GM12878 (cell line): Measurements from ENCODE around the gene PAPOLG. TPM values are rescaled to one million over a fixed set of nuclear protein-coding genes. Genes with fewer than 3 reads are reported as not detected.

Experiments
- ATAC-seq: fragments of 200-7000 bp; cut with Tn5 transposase; 3 replicates; pipeline ENCODE4 v1.9.1; 2020; ENCODE audit warnings: mild to moderate bottlenecking, moderate library complexity
- BruUV-seq: library from RNA; stranded (reverse); fragments of 400-500 nt; replicated peaks from 2 replicates; lab custom pipeline; 2021; lab: Mats Ljungman, UMichigan
- CTCF ChIA-PET: fragments of 300-600 bp; sonication (Branson Sonifier 250); formaldehyde crosslinking; extraction: SDS; loops from one replicate; lab custom pipeline; 2021; ENCODE audit warnings: inconsistent platforms; lab: Yijun Ruan, JAX
- POLR2A ChIA-PET: fragments of 350-600 bp; formaldehyde crosslinking; extraction: SDS; loops from one replicate; lab custom pipeline; 2021; ENCODE audit warnings: inconsistent platforms; lab: Charles Lee
- RAD21 ChIA-PET: fragments of 300-600 bp; sonication (Branson Sonifier 250); formaldehyde crosslinking; loops from one replicate; lab custom pipeline; 2023; ENCODE audit warnings: antibody characterized with exemption; ENCODE audit not compliant: unreplicated experiment; lab: Charles Lee
- SMC1A ChIA-PET: fragments of 300-600 bp; sonication (Branson Sonifier 250); formaldehyde crosslinking; loops from one replicate; lab custom pipeline; 2023; ENCODE audit not compliant: unreplicated experiment, uncharacterized antibody; lab: Charles Lee
- DNase-seq: peaks from one replicate; pipeline ENCODE4 v3.0.0-alpha.2; 2011; ENCODE audit warnings: low read depth, low spot score
- FAIRE-seq: peaks from 3 replicates; lab custom pipeline; 2011; peaks lifted over from hg19 to GRCh38; lab: Jason Lieb, UNC
- H2AFZ ChIP-seq: 2 replicates; pipeline ENCODE4 v1.6.0; 2011; ENCODE audit warnings: low read depth, low read length, control low read depth; ENCODE audit not compliant: control insufficient read depth
- H3K27ac ChIP-seq: 2 replicates; pipeline ENCODE4 v1.5.1; 2011; ENCODE audit warnings: control low read depth; ENCODE audit not compliant: control insufficient read depth, insufficient read depth
- H3K27me3 ChIP-seq, 2 experiments: replicated peaks in 1 of 2; 2 replicates each; pipeline versions ENCODE4 v1.6.0 to v1.6.1; 2011; ENCODE audit warnings: low read length in 1 of 2; ENCODE audit not compliant: control insufficient read depth in 2 of 2, insufficient read depth in 2 of 2
- H3K36me3 ChIP-seq, 2 experiments: 2 replicates each; pipeline ENCODE4 v1.5.1; 2011; ENCODE audit warnings: low read length in 1 of 2; ENCODE audit not compliant: control insufficient read depth in 2 of 2, insufficient read depth in 2 of 2
- H3K4me1 ChIP-seq: 2 replicates; pipeline ENCODE4 v1.6.1; 2011; ENCODE audit warnings: mild to moderate bottlenecking, low read length, moderate library complexity, mixed read lengths; ENCODE audit not compliant: control insufficient read depth, insufficient read depth
- H3K4me2 ChIP-seq: 2 replicates; pipeline ENCODE4 v1.6.0; 2011; ENCODE audit warnings: control low read depth; ENCODE audit not compliant: control insufficient read depth, insufficient read depth
- H3K4me3 ChIP-seq: fragments of 200-600 bp; sonication (generic); 2 replicates; pipeline ENCODE4 v1.5.1; 2016
- H3K79me2 ChIP-seq: 2 replicates; pipeline ENCODE4 v1.6.0; 2011; ENCODE audit warnings: low read length; ENCODE audit not compliant: control insufficient read depth, insufficient read depth
- H3K9ac ChIP-seq: 2 replicates; pipeline ENCODE4 v1.8.0; 2011; ENCODE audit warnings: low read length, control low read depth, mixed read lengths; ENCODE audit not compliant: control insufficient read depth, insufficient read depth
- H3K9me3 ChIP-seq: replicated peaks from 3 replicates; pipeline ENCODE4 v1.5.1; 2011; ENCODE audit warnings: mild to moderate bottlenecking, low read length; ENCODE audit not compliant: control insufficient read depth, insufficient read depth
- H4K20me1 ChIP-seq: 2 replicates; pipeline ENCODE4 v1.6.0; 2011; ENCODE audit not compliant: control insufficient read depth, insufficient read depth
- BCL11A ChIP-seq: IDR thresholded peaks from 2 replicates; pipeline ENCODE4 v1.6.1; 2011; ENCODE audit warnings: low read depth, low read length
- CREB1 ChIP-seq: IDR thresholded peaks from 2 replicates; pipeline ENCODE4 v1.6.1; 2012; ENCODE audit warnings: low read depth, mild to moderate bottlenecking, inconsistent platforms
- FOXK2 ChIP-seq: fragments of 450-650 bp; IDR thresholded peaks from 2 replicates; pipeline ENCODE4 v1.6.1; 2017; ENCODE audit warnings: mild to moderate bottlenecking, moderate library complexity
- HDAC6 ChIP-seq: fragments of 200-600 bp; sonication (generic); IDR thresholded peaks from one replicate; pipeline ENCODE4 v1.8.0; 2017; ENCODE audit warnings: antibody characterized with exemption; ENCODE audit not compliant: unreplicated experiment
- MTA2 ChIP-seq: fragments of 450-650 bp; IDR thresholded peaks from 2 replicates; pipeline ENCODE4 v1.6.1; 2016; ENCODE audit warnings: low read depth, mild to moderate bottlenecking, moderate library complexity
- PAX5 ChIP-seq: IDR thresholded peaks from 2 replicates; pipeline ENCODE4 v1.6.1; 2011; ENCODE audit warnings: low read depth, low read length, borderline replicate concordance
- RCOR1 ChIP-seq: conservative IDR thresholded peaks from 2 replicates; pipeline ENCODE4 v1.6.1; 2012; ENCODE audit warnings: low read depth, low read length, improper control_type of control experiment
- SMARCA5 ChIP-seq: fragments of 450-650 bp; IDR thresholded peaks from 2 replicates; pipeline ENCODE4 v1.6.1; 2017; ENCODE audit warnings: mild to moderate bottlenecking
- SRF ChIP-seq, 2 experiments: IDR thresholded peaks; 2 replicates each; pipeline ENCODE4 v1.6.1; 2011; ENCODE audit warnings: low read depth in 2 of 2, low read length in 2 of 2, mild to moderate bottlenecking in 1 of 2, moderate library complexity in 1 of 2
- YBX1 ChIP-seq: fragments of 450-650 bp; IDR thresholded peaks from 2 replicates; pipeline ENCODE4 v1.6.1; 2016; ENCODE audit warnings: antibody characterized with exemption
- ZBTB33 ChIP-seq: fragments of 450-650 bp; IDR thresholded peaks from 2 replicates; pipeline ENCODE4 v1.6.1; 2017; ENCODE audit warnings: mild to moderate bottlenecking
- WGBS: methylation state at CpG from one replicate; pipeline ENCODE4 v1.1.6; 2016; ENCODE audit warnings: low lambda C conversion rate; ENCODE audit not compliant: insufficient replicate concordance, insufficient coverage; ENCODE audit errors: missing lambda C conversion rate; 5-methylcytosine and 5-hydroxymethylcytosine counted together
- in situ Hi-C: fragments of 300-500 bp; cut with MboI; formaldehyde crosslinking; loops from 9 replicates; pipeline ENCODE4 v1.14.3; 2018; ENCODE audit warnings: mixed read lengths
- intact Hi-C: fragments of 100-400 bp; cut with micrococcal nuclease; formaldehyde crosslinking; loops from one replicate; pipeline ENCODE4 v1.14.2; 2022; ENCODE audit not compliant: unreplicated experiment
- polyA plus RNA-seq, 11 experiments: library from polyadenylated mRNA; depleted of rRNA in 4 of 11; unstranded in 6 of 11; stranded (reverse) in 5 of 11; fragments of >200 nt; fragmentation: Nextera tagmentation in 4 of 11; fragmentation: Illumina TruSeq in 1 of 11; extraction: Ambion mirVana in 4 of 11; extraction: Trizol in 1 of 11; gene quantifications; 1 replicate in 1 of 11; 2 replicates in 10 of 11; pipeline versions ENCODE4 v1.2.1 to v1.2.3, GENCODE V29; 2011 to 2016; ENCODE audit warnings: inconsistent platforms in 2 of 11, missing spikeins in 2 of 11, low read depth in 1 of 11
- total RNA-seq, 4 experiments: library from RNA; depleted of rRNA in 3 of 4; stranded (reverse); fragments of >200 nt in 3 of 4; fragmentation: Illumina TruSeq in 1 of 4; extraction: Trizol in 1 of 4; gene quantifications; 2 replicates each; pipeline versions ENCODE4 v1.2.1 to v1.2.3, GENCODE V29; 2013 to 2021
- TF ChIP-seq, protein P1 (sequence below): fragments of 450-650 bp; IDR thresholded peaks from 2 replicates; pipeline ENCODE4 v1.6.1; 2014; ENCODE audit warnings: mild to moderate bottlenecking
- TF ChIP-seq, protein P2 (sequence below): IDR thresholded peaks from 2 replicates; pipeline ENCODE4 v1.6.1; 2012; ENCODE audit warnings: low read depth, low read length, improper control_type of control experiment

Gene PAPOLG
- total and polyA plus RNA-seq, 10 of the 15 experiments (the other 5 are each of a cell fraction or from before 2014, with no cell fraction given) = 4.2 to 15.8 (median 10.7) TPM

DNA sequence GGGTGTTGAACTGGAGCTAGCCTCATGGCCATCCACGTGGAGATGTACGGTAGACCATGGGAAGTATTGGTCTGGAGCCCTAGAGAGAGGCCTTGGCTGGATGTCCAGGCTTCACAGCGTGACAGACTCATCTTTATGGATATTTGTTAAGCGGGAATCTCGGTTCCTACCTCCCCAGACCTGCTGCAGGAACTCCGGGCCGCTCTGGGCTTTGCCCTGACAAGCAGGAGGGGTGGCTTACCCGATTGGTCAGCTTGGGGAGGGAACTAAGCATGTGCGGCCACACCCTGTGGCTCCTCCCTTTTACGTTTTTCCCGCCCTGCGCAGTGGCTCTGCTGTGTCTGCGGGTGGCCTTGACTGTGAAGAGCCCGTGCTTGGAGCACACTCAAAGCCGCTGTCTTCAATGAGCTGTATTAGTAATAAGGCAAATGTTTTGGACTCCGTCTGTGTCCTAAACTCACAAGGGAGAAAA is 52.3 kb downstream of the PAPOLG start:
- Histone ChIP-seq H3K27me3 (no peaks in the 10 kb centered on the region), H3K4me1 (peaks cover 28% of the 10 kb centered on the region), H4K20me1 (no peaks in the 10 kb centered on the region), H3K4me2 (no peak overlapping the region), H3K79me2 (no peaks in the 10 kb centered on the region), H3K9me3 (no peaks in the 10 kb centered on the region), H2AFZ (no peak overlapping the region), H3K36me3 (no peaks in the 10 kb centered on the region; a peak in 1 of 4 replicates), H3K4me3 (no peak overlapping the region), H3K9ac (no peak overlapping the region), H3K27ac (no peak overlapping the region)
- ATAC-seq (no peak), DNase-seq (no peak), FAIRE-seq (no peak)
- WGBS = over 99% methylated on average over 16 of the region's 16 CpGs
- POLR2A ChIA-PET = interaction anchor here (0.6 to 1.4 kb wide), 3 partner anchors 26 to 562 kb away, joined by 4 to 12 read pairs (median 6); no protein-coding TSS in a partner anchor
- CTCF ChIA-PET = interaction anchor here (0.8 to 9.9 kb wide), 9 partner anchors 10 to 190 kb away, joined by 3 to 178 read pairs (median 5); partner anchors contain the start of gene REL
- in situ Hi-C loops (no loop called here), intact Hi-C loops (no loop called here)
- RAD21 ChIA-PET = interaction anchor here (1.1 to 4.7 kb wide), 6 partner anchors 11 to 190 kb away, joined by 4 to 56 read pairs (median 12); partner anchors contain the start of gene REL
- no peak for TF ChIP-seq SMARCA5
- TF ChIP-seq ZBTB33 = no peak
- TF ChIP-seq FOXK2 = no peak
- TF ChIP-seq, protein P1, sequence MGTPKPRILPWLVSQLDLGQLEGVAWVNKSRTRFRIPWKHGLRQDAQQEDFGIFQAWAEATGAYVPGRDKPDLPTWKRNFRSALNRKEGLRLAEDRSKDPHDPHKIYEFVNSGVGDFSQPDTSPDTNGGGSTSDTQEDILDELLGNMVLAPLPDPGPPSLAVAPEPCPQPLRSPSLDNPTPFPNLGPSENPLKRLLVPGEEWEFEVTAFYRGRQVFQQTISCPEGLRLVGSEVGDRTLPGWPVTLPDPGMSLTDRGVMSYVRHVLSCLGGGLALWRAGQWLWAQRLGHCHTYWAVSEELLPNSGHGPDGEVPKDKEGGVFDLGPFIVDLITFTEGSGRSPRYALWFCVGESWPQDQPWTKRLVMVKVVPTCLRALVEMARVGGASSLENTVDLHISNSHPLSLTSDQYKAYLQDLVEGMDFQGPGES = no peak
- TF ChIP-seq, protein P2, sequence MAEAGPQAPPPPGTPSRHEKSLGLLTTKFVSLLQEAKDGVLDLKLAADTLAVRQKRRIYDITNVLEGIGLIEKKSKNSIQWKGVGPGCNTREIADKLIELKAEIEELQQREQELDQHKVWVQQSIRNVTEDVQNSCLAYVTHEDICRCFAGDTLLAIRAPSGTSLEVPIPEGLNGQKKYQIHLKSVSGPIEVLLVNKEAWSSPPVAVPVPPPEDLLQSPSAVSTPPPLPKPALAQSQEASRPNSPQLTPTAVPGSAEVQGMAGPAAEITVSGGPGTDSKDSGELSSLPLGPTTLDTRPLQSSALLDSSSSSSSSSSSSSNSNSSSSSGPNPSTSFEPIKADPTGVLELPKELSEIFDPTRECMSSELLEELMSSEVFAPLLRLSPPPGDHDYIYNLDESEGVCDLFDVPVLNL = no peak
- TF ChIP-seq SRF (IDR thresholded peaks at IDR 0.05; ENCODE audit: low read depth in 2 of 2, low read length in 2 of 2) = no peak
- no peak for TF ChIP-seq HDAC6
- no peak for TF ChIP-seq MTA2
- no peak for TF ChIP-seq CREB1
- no peak for TF ChIP-seq BCL11A
- TF ChIP-seq RCOR1 = no peak
- TF ChIP-seq PAX5 = no peak
- TF ChIP-seq YBX1 = no peak
- BruUV-seq = no TSS peak
- SMC1A ChIA-PET = interaction anchor here (0.6 to 6.7 kb wide), 14 partner anchors 8 to 189 kb away, joined by 3 to 83 read pairs (median 4); no protein-coding TSS in a partner anchor
